ENCODE measurements around the gene FBXL3.

Gene FBXL3

GRCh38 chr13:76976929-76977328 is 50.0 kb downstream of the FBXL3 start:
- TF ChIP-seq TAF1 (IDR thresholded peaks at IDR 0.05; ENCODE audit: borderline replicate concordance, low read depth, low read length) (no peak), POLR2AphosphoS5 (IDR thresholded peaks at IDR 0.05; ENCODE audit: low read depth, low read length) (no peak), POLR2A (IDR thresholded peaks at IDR 0.05; ENCODE audit: low read depth, low read length) (no peak)
- FAIRE-seq, result no peak
- DNase-seq (ENCODE audit: insufficient read length), result no peak

- no peak for DNase-seq (ENCODE audit: insufficient read length)
- no peak for TF ChIP-seq POLR2AphosphoS5 (IDR thresholded peaks at IDR 0.05; ENCODE audit: low read depth, low read length)
- no peak for TF ChIP-seq POLR2A (IDR thresholded peaks at IDR 0.05; ENCODE audit: low read depth, low read length)
- TF ChIP-seq TAF1 (IDR thresholded peaks at IDR 0.05; ENCODE audit: borderline replicate concordance, low read depth, low read length), result no peak
- no peak for FAIRE-seq
Observed at GRCh38 chr13:76976490-76976889, 50.5 kb downstream of the FBXL3 start.

- no peak for FAIRE-seq
- TF ChIP-seq POLR2AphosphoS5 (IDR thresholded peaks at IDR 0.05; ENCODE audit: low read depth, low read length), result no peak
- DNase-seq (ENCODE audit: insufficient read length), result no peak
Observed at GRCh38 chr13:76975863-76976262, 51.1 kb downstream of the FBXL3 start.

GRCh38 chr13:76974618-76974975 is 52.4 kb downstream of the FBXL3 start:
- TF ChIP-seq TAF1 (IDR thresholded peaks at IDR 0.05; ENCODE audit: borderline replicate concordance, low read depth, low read length), result no peak
- no peak for TF ChIP-seq POLR2A (IDR thresholded peaks at IDR 0.05; ENCODE audit: low read depth, low read length)
- no peak for TF ChIP-seq POLR2AphosphoS5 (IDR thresholded peaks at IDR 0.05; ENCODE audit: low read depth, low read length)
- no peak for FAIRE-seq
- DNase-seq (ENCODE audit: insufficient read length), result no peak

- DNase-seq (ENCODE audit: insufficient read length) (no peak), FAIRE-seq (peak; percentile 54)
- TF ChIP-seq POLR2AphosphoS5 (IDR thresholded peaks at IDR 0.05; ENCODE audit: low read depth, low read length), result no peak
- TF ChIP-seq POLR2A (IDR thresholded peaks at IDR 0.05; ENCODE audit: low read depth, low read length), result no peak
- no peak for TF ChIP-seq TAF1 (IDR thresholded peaks at IDR 0.05; ENCODE audit: borderline replicate concordance, low read depth, low read length)
Observed at GRCh38 chr13:76973920-76974617, 52.9 kb downstream of the FBXL3 start.

- FAIRE-seq (peak; percentile 50), DNase-seq (ENCODE audit: insufficient read length) (no peak)
Observed at GRCh38 chr13:76971851-76972829, 54.8 kb downstream of the FBXL3 start.

GRCh38 chr13:76971215-76971614 is 55.7 kb downstream of the FBXL3 start:
- DNase-seq (ENCODE audit: insufficient read length) (no peak), FAIRE-seq (peak; percentile 84)
- TF ChIP-seq POLR2A (IDR thresholded peaks at IDR 0.05; ENCODE audit: low read depth, low read length) (no peak), POLR2AphosphoS5 (IDR thresholded peaks at IDR 0.05; ENCODE audit: low read depth, low read length) (no peak), TAF1 (IDR thresholded peaks at IDR 0.05; ENCODE audit: borderline replicate concordance, low read depth, low read length) (no peak)

More at GRCh38 chr13:76971851-76972829, 54.8 kb downstream of the FBXL3 start:
- TF ChIP-seq POLR2AphosphoS5 (IDR thresholded peaks at IDR 0.05; ENCODE audit: low read depth, low read length) (no peak), TAF1 (IDR thresholded peaks at IDR 0.05; ENCODE audit: borderline replicate concordance, low read depth, low read length) (no peak), POLR2A (IDR thresholded peaks at IDR 0.05; ENCODE audit: low read depth, low read length) (no peak)

- FAIRE-seq, result no peak
- DNase-seq (ENCODE audit: insufficient read length), result no peak
- no peak for TF ChIP-seq POLR2A (IDR thresholded peaks at IDR 0.05; ENCODE audit: low read depth, low read length)
- no peak for TF ChIP-seq TAF1 (IDR thresholded peaks at IDR 0.05; ENCODE audit: borderline replicate concordance, low read depth, low read length)
- no peak for TF ChIP-seq POLR2AphosphoS5 (IDR thresholded peaks at IDR 0.05; ENCODE audit: low read depth, low read length)
Observed at GRCh38 chr13:76969488-76970365, 57.2 kb downstream of the FBXL3 start.

GRCh38 chr13:76968041-76968440 is 58.9 kb downstream of the FBXL3 start:
- no peak for DNase-seq (ENCODE audit: insufficient read length)
- no peak for FAIRE-seq
- no peak for TF ChIP-seq TAF1 (IDR thresholded peaks at IDR 0.05; ENCODE audit: borderline replicate concordance, low read depth, low read length)
- no peak for TF ChIP-seq POLR2A (IDR thresholded peaks at IDR 0.05; ENCODE audit: low read depth, low read length)
- no peak for TF ChIP-seq POLR2AphosphoS5 (IDR thresholded peaks at IDR 0.05; ENCODE audit: low read depth, low read length)

GRCh38 chr13:76967031-76967430 is 59.9 kb downstream of the FBXL3 start:
- DNase-seq (ENCODE audit: insufficient read length), result no peak
- FAIRE-seq, result no peak
- TF ChIP-seq POLR2A (IDR thresholded peaks at IDR 0.05; ENCODE audit: low read depth, low read length) (no peak), TAF1 (IDR thresholded peaks at IDR 0.05; ENCODE audit: borderline replicate concordance, low read depth, low read length) (no peak), POLR2AphosphoS5 (IDR thresholded peaks at IDR 0.05; ENCODE audit: low read depth, low read length) (no peak)

Measured in GM12892 (cell line).